ENCODE measurements around the gene TIMP2.

DNA sequence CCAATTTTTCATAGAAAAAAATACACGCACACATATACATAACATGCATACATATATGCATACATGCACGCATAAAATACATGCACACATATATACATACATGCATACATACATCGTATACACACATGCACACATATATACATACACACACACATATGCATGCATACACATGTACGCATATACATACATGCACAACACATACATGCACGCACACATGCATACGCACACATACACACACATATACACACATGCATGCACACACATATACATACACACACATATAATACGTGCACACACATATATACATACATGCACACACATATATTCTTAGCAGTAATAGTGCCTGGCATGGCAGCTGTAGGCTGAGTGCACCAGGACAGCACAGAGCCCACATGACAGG lies 109.5 kb downstream of the TIMP2 start:
- no peak for TF ChIP-seq POLR2A (IDR thresholded peaks at IDR 0.05; ENCODE audit: low read length)
- no peak for TF ChIP-seq GATA1 (IDR thresholded peaks at IDR 0.05; ENCODE audit: low read depth, low read length)

Measured in erythroblast (primary cell).